K562 (cell line): ENCODE data around the gene TMEM131. TPM values are rescaled to one million over a fixed set of nuclear protein-coding genes. Genes with fewer than 3 reads are reported as not detected.

Source experiments
- ATAC-seq: fragments of 200-7000 bp; cut with Tn5 transposase; 3 replicates; pipeline ENCODE4 v1.9.1; 2020; ENCODE audit warnings: moderate library complexity
- BruUV-seq: library from RNA; stranded (reverse); fragments of 400-500 nt; replicated peaks from 2 replicates; lab custom pipeline; 2021; lab: Mats Ljungman, UMichigan
- CTCF ChIA-PET: fragments of 300-600 bp; formaldehyde crosslinking; extraction: SDS; loops from one replicate; lab custom pipeline; 2021; ENCODE audit warnings: low intra/inter-chr PET ratio; lab: Yijun Ruan, JAX
- POLR2A ChIA-PET: fragments of 300-600, 350-650 bp; sonication (Branson Sonifier 250); formaldehyde crosslinking; extraction: SDS; loops from one replicate; lab custom pipeline; 2021; ENCODE audit warnings: antibody characterized with exemption, inconsistent platforms; lab: Yijun Ruan, JAX
- DNase-seq, 4 experiments: peaks; one replicate each; pipeline versions ENCODE4 v3.0.0 to v3.0.0-alpha.2; 2011 to 2018; ENCODE audit warnings: low spot score in 3 of 4, mixed read lengths in 3 of 4; ENCODE audit errors: extremely low read depth in 1 of 4
- FAIRE-seq: peaks from 2 replicates; lab custom pipeline; 2011; peaks lifted over from hg19 to GRCh38; lab: Jason Lieb, UNC
- H2AFZ ChIP-seq: 2 replicates; pipeline ENCODE4 v1.6.0; 2011; ENCODE audit warnings: low read depth, low read length, control low read depth, inconsistent platforms
- H3K27ac ChIP-seq: fragments of 200-600 bp; 3 replicates; pipeline ENCODE4 v1.8.0; 2011; ENCODE audit warnings: low read depth, mild to moderate bottlenecking, control low read depth, inconsistent platforms, low read length, moderate library complexity, mixed read lengths; ENCODE audit errors: extremely low read depth
- H3K27me3 ChIP-seq, 2 experiments: fragments of 300-600 bp in 1 of 2; 2 replicates in 1 of 2; 3 replicates in 1 of 2; pipeline versions ENCODE4 v1.6.0 to v1.8.0; 2011; ENCODE audit warnings: inconsistent platforms in 2 of 2, low read length in 2 of 2, mild to moderate bottlenecking in 1 of 2, mixed read lengths in 1 of 2, moderate library complexity in 1 of 2; ENCODE audit not compliant: control insufficient read depth in 2 of 2, insufficient read depth in 2 of 2
- H3K36me3 ChIP-seq: fragments of 300-600 bp; 3 replicates; pipeline ENCODE4 v1.8.0; 2011; ENCODE audit warnings: mild to moderate bottlenecking, low read length, inconsistent platforms; ENCODE audit not compliant: control insufficient read depth, insufficient read depth
- H3K4me1 ChIP-seq, 2 experiments: fragments of 200-600 bp in 1 of 2; replicated peaks in 1 of 2; 2 replicates in 1 of 2; 3 replicates in 1 of 2; pipeline versions ENCODE4 v1.5.1 to v1.8.0; 2011; ENCODE audit warnings: inconsistent platforms in 2 of 2, low read length in 2 of 2, mild to moderate bottlenecking in 1 of 2, mixed read lengths in 1 of 2, moderate library complexity in 1 of 2; ENCODE audit not compliant: control insufficient read depth in 2 of 2, insufficient read depth in 2 of 2
- H3K4me2 ChIP-seq: 2 replicates; pipeline ENCODE4 v1.6.1; 2011; ENCODE audit warnings: low read length, control low read depth, inconsistent platforms, mixed read lengths; ENCODE audit not compliant: insufficient read depth
- H3K4me3 ChIP-seq: fragments of 200-600 bp; sonication (generic), shearing (Covaris generic); 2 replicates; pipeline ENCODE4 v1.5.1; 2016; ENCODE audit warnings: control low read depth, inconsistent platforms
- H3K79me2 ChIP-seq: fragments of 200-600 bp; 3 replicates; pipeline ENCODE4 v1.8.0; 2011; ENCODE audit warnings: low read length, inconsistent platforms; ENCODE audit not compliant: control insufficient read depth, insufficient read depth
- H3K9ac ChIP-seq, 2 experiments: 2 replicates each; pipeline versions ENCODE4 v1.6.0 to v1.6.1; 2011; ENCODE audit warnings: low read depth in 2 of 2, low read length in 2 of 2, control low read depth in 1 of 2, inconsistent platforms in 1 of 2, mild to moderate bottlenecking in 1 of 2, mixed read lengths in 1 of 2; ENCODE audit not compliant: insufficient read depth in 1 of 2
- H3K9me1 ChIP-seq: one replicate; pipeline ENCODE4 v1.6.0; 2011; ENCODE audit warnings: inconsistent platforms, mild to moderate bottlenecking, low read length, moderate library complexity; ENCODE audit not compliant: control insufficient read depth, insufficient read depth
- H3K9me3 ChIP-seq: replicated peaks from 2 replicates; pipeline ENCODE4 v1.5.1; 2011; ENCODE audit warnings: low read depth, low read length, inconsistent platforms; ENCODE audit not compliant: control insufficient read depth, insufficient read depth
- H4K20me1 ChIP-seq: replicated peaks from 2 replicates; pipeline ENCODE4 v1.6.1; 2011; ENCODE audit warnings: low read length, inconsistent platforms, mixed read lengths; ENCODE audit not compliant: control insufficient read depth, insufficient read depth
- ZC3H8 ChIP-seq: fragments of 450-650 bp; IDR thresholded peaks from 2 replicates; pipeline ENCODE4 v1.6.1; 2017
- ZNF212 ChIP-seq: fragments of 450-650 bp; formaldehyde crosslinking; IDR thresholded peaks from 2 replicates; pipeline ENCODE4 v1.4.0; 2020; ENCODE audit warnings: mild to moderate bottlenecking
- ZNF518B ChIP-seq: fragments of 250-450 bp; sonication (Bioruptor Pico); IDR thresholded peaks from 2 replicates; pipeline ENCODE4 v1.5.0; 2021; ENCODE audit warnings: mild to moderate bottlenecking, moderate library complexity
- ZNF695 ChIP-seq: fragments of 450-650 bp; formaldehyde crosslinking; IDR thresholded peaks from 2 replicates; pipeline ENCODE4 v1.4.0; 2020; ENCODE audit warnings: mild to moderate bottlenecking, moderate library complexity
- WGBS: fragments of 100-300 bp; shearing (Covaris generic); methylation state at CpG from one replicate; pipeline ENCODE4 v1.1.6; 2016; ENCODE audit warnings: low coverage, mixed read lengths; ENCODE audit not compliant: insufficient coverage; ENCODE audit errors: missing lambda C conversion rate; 5-methylcytosine and 5-hydroxymethylcytosine counted together
- in situ Hi-C: fragments of 300-500 bp; cut with MboI; formaldehyde crosslinking; loops from 4 replicates; pipeline ENCODE4 v1.15.0; 2018; ENCODE audit warnings: inconsistent platforms, mixed read lengths
- intact Hi-C: fragments of 100-400 bp; cut with micrococcal nuclease; formaldehyde crosslinking; loops from 2 replicates; pipeline ENCODE4 v1.14.2; 2022
- polyA plus RNA-seq, 8 experiments: library from polyadenylated mRNA; depleted of rRNA in 4 of 8; stranded (reverse) in 5 of 8; unstranded in 3 of 8; fragments of >200 nt; fragmentation: Nextera tagmentation in 2 of 8; fragmentation: Illumina TruSeq in 1 of 8; extraction: Ambion mirVana in 2 of 8; extraction: Trizol in 1 of 8; gene quantifications; 2 replicates each; pipeline versions ENCODE4 v1.2.1 to v1.2.3, GENCODE V29; 2011 to 2014; ENCODE audit warnings: inconsistent platforms in 1 of 8, missing spikeins in 1 of 8
- total RNA-seq, 7 experiments: library from RNA; depleted of rRNA in 6 of 7; stranded (reverse); fragments of >200 nt in 6 of 7; fragmentation: Illumina TruSeq in 2 of 7; extraction: Trizol in 2 of 7; gene quantifications; 2 replicates each; pipeline versions ENCODE4 v1.2.1 to v1.2.3, GENCODE V29; 2011 to 2021; ENCODE audit warnings: low replicate concordance in 1 of 7

The TMEM131 gene
- total and polyA plus RNA-seq, 9 of the 15 experiments (the other 6 are each of a cell fraction or from before 2014, with no cell fraction given), result 2.5 to 21.1 (median 12.4) TPM

- Histone ChIP-seq H3K27me3 (peaks cover 0 to 18% of the 10 kb centered on the region in 2 experiments; a peak in 3 of 5 replicates), H3K9ac (no peak overlapping the region; a peak in 1 of 4 replicates), H3K79me2 (no peaks in the 10 kb centered on the region), H3K4me1 (no peaks in the 10 kb centered on the region; a peak in 2 of 5 replicates), H3K36me3 (no peaks in the 10 kb centered on the region), H3K9me1 (no peaks in the 10 kb centered on the region), H4K20me1 (no peaks in the 10 kb centered on the region), H3K27ac (no peak overlapping the region), H3K4me2 (no peak overlapping the region), H3K9me3 (peaks cover 1% of the 10 kb centered on the region; the same call in 1 of the 2 replicates), H2AFZ (no peak overlapping the region), H3K4me3 (no peak overlapping the region)
- no peak for ATAC-seq
- POLR2A ChIA-PET, result interaction anchor here (0.8 kb wide), 1 partner anchor 8 kb away, joined by 3 read pairs; no protein-coding TSS in a partner anchor
- FAIRE-seq, result no peak
- TF ChIP-seq ZNF695 (CRISPR knock-in tag), result no peak
- no peak for TF ChIP-seq ZNF212
- TF ChIP-seq ZNF518B (CRISPR knock-in tag), result no peak
- TF ChIP-seq ZC3H8, result no peak
- 6% methylated on average over 8 of the region's 8 CpGs for WGBS
- CTCF ChIA-PET, result no interaction called here
- no TSS peak for BruUV-seq
- intact Hi-C loops, result no loop called here
- in situ Hi-C loops, result no loop called here
- no peak for DNase-seq
These were observed 44.7 kb upstream of the TMEM131 start for GRCh38 chr2:98040331-98040939.
